GM12878 (cell line): Measurements from ENCODE around the gene COL20A1. TPM values are rescaled to one million over a fixed set of nuclear protein-coding genes. Genes with fewer than 3 reads are reported as not detected.

ENCODE experiments used
- IKZF1 ChIP-seq: fragments of 450-650 bp; conservative IDR thresholded peaks from 2 replicates; pipeline ENCODE4 v1.6.1; 2017; ENCODE audit warnings: antibody characterized with exemption, mild to moderate bottlenecking
- NBN ChIP-seq: fragments of 450-650 bp; IDR thresholded peaks from 2 replicates; pipeline ENCODE4 v1.6.1; 2016
- NFXL1 ChIP-seq: fragments of 450-650 bp; IDR thresholded peaks from 2 replicates; pipeline ENCODE4 v1.6.1; 2017; ENCODE audit warnings: antibody characterized with exemption, mild to moderate bottlenecking, borderline replicate concordance
- POU2F2 ChIP-seq: IDR thresholded peaks from 3 replicates; pipeline ENCODE4 v1.6.1; 2011; ENCODE audit warnings: low read depth, mild to moderate bottlenecking, low read length, borderline replicate concordance
- RAD21 ChIP-seq: IDR thresholded peaks from 2 replicates; pipeline ENCODE4 v1.6.1; 2011; ENCODE audit warnings: mild to moderate bottlenecking, low read depth, low read length, moderate library complexity; ENCODE audit not compliant: insufficient read depth
- RBBP5 ChIP-seq: fragments of 200-600 bp; sonication (generic); conservative IDR thresholded peaks from 2 replicates; pipeline ENCODE4 v1.6.1; 2016
- RCOR1 ChIP-seq: conservative IDR thresholded peaks from 2 replicates; pipeline ENCODE4 v1.6.1; 2012; ENCODE audit warnings: low read depth, low read length, improper control_type of control experiment
- SMAD1 ChIP-seq: fragments of 450-650 bp; IDR thresholded peaks from 2 replicates; pipeline ENCODE4 v1.6.1; 2018; ENCODE audit warnings: mild to moderate bottlenecking, low read depth; ENCODE audit not compliant: partially characterized antibody
- polyA plus RNA-seq, 11 experiments: library from polyadenylated mRNA; depleted of rRNA in 4 of 11; unstranded in 6 of 11; stranded (reverse) in 5 of 11; fragments of >200 nt; fragmentation: Nextera tagmentation in 4 of 11; fragmentation: Illumina TruSeq in 1 of 11; extraction: Ambion mirVana in 4 of 11; extraction: Trizol in 1 of 11; gene quantifications; 1 replicate in 1 of 11; 2 replicates in 10 of 11; pipeline versions ENCODE4 v1.2.1 to v1.2.3, GENCODE V29; 2011 to 2016; ENCODE audit warnings: inconsistent platforms in 2 of 11, missing spikeins in 2 of 11, low read depth in 1 of 11
- total RNA-seq, 4 experiments: library from RNA; depleted of rRNA in 3 of 4; stranded (reverse); fragments of >200 nt in 3 of 4; fragmentation: Illumina TruSeq in 1 of 4; extraction: Trizol in 1 of 4; gene quantifications; 2 replicates each; pipeline versions ENCODE4 v1.2.1 to v1.2.3, GENCODE V29; 2013 to 2021
- TF ChIP-seq, protein P1 (sequence below): fragments of 450-650 bp; formaldehyde crosslinking; IDR thresholded peaks from 2 replicates; pipeline ENCODE4 v1.4.0; 2022; ENCODE audit warnings: mild to moderate bottlenecking, moderate library complexity
- TF ChIP-seq, protein P2 (sequence below): fragments of 150-350 bp; IDR thresholded peaks from 2 replicates; pipeline ENCODE4 v1.6.1; 2014; ENCODE audit warnings: mild to moderate bottlenecking, low read depth, low read length

The COL20A1 gene
- total and polyA plus RNA-seq, 10 of the 15 experiments (the other 5 are each of a cell fraction or from before 2014, with no cell fraction given), result not detected

DNA sequence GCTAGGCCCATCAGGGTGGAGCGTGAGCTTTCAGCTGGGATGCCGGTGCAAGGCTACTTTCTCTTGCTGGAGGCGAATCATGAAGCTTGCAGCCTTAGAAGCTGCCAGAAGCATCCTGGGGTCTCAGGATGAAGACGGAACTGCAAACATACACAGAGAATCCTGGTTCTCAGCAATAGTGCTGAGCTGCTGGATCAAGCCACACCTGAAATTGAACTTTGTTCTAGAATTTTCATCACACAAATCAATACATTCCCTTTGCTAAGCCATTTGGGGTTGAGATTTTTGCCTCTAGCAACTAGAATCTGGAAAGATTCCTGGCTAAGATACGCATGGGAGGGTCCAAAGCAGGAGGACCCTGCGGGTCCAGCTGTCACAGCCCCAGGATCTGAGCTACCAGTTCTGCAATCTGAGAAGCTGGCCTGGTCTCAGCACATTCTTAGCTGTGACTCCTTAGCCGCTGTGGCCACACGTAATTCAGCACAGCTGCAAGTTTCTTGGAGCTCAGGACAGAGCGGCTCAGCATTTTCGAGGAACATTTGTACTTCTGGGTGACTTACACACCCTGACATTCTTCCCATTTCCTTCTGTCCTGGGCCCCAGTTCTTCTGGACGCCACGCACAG, 27.0 kb upstream of the COL20A1 start (continued):
- no peak for TF ChIP-seq NBN
- TF ChIP-seq, protein P1, sequence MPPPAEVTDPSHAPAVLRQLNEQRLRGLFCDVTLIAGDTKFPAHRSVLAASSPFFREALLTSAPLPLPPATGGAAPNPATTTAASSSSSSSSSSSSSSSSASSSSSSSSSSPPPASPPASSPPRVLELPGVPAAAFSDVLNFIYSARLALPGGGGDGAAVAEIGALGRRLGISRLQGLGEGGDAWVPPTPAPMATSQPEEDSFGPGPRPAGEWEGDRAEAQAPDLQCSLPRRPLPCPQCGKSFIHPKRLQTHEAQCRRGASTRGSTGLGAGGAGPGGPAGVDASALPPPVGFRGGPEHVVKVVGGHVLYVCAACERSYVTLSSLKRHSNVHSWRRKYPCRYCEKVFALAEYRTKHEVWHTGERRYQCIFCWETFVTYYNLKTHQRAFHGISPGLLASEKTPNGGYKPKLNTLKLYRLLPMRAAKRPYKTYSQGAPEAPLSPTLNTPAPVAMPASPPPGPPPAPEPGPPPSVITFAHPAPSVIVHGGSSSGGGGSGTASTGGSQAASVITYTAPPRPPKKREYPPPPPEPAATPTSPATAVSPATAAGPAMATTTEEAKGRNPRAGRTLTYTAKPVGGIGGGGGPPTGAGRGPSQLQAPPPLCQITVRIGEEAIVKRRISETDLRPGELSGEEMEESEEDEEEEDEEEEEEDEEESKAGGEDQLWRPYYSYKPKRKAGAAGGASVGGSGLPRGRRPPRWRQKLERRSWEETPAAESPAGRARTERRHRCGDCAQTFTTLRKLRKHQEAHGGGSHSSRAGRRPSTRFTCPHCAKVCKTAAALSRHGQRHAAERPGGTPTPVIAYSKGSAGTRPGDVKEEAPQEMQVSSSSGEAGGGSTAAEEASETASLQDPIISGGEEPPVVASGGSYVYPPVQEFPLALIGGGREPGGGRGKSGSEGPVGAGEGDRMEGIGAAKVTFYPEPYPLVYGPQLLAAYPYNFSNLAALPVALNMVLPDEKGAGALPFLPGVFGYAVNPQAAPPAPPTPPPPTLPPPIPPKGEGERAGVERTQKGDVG (CRISPR knock-in tag), result no peak
- TF ChIP-seq POU2F2, result no peak
- TF ChIP-seq NFXL1, result no peak
- TF ChIP-seq, protein P2, sequence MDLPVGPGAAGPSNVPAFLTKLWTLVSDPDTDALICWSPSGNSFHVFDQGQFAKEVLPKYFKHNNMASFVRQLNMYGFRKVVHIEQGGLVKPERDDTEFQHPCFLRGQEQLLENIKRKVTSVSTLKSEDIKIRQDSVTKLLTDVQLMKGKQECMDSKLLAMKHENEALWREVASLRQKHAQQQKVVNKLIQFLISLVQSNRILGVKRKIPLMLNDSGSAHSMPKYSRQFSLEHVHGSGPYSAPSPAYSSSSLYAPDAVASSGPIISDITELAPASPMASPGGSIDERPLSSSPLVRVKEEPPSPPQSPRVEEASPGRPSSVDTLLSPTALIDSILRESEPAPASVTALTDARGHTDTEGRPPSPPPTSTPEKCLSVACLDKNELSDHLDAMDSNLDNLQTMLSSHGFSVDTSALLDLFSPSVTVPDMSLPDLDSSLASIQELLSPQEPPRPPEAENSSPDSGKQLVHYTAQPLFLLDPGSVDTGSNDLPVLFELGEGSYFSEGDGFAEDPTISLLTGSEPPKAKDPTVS, result no peak
- no peak for TF ChIP-seq IKZF1
- no peak for TF ChIP-seq RAD21
- no peak for TF ChIP-seq SMAD1
- TF ChIP-seq RCOR1, result no peak
- TF ChIP-seq RBBP5, result no peak
